B cell (primary cell): ENCODE results near the gene ING5. TPM values are rescaled to one million over a fixed set of nuclear protein-coding genes. Genes with fewer than 3 reads are reported as not detected.

Experiments
- ATAC-seq: fragments of 200-7000 bp; cut with Tn5 transposase; one replicate; pipeline ENCODE4 v1.10.0; 2021; ENCODE audit warnings: low read depth, mild to moderate bottlenecking, moderate number of reproducible peaks, moderate library complexity
- CTCF ChIA-PET: fragments of 350-600 bp; sonication (Branson Sonifier 250); formaldehyde crosslinking; loops from one replicate; lab custom pipeline; 2021; ENCODE audit warnings: antibody characterized with exemption, inconsistent platforms; lab: Charles Lee
- POLR2A ChIA-PET: fragments of 350-600 bp; sonication (Branson Sonifier 250); formaldehyde crosslinking; loops from one replicate; lab custom pipeline; 2021; ENCODE audit warnings: antibody characterized with exemption; lab: Charles Lee
- DNase-seq: peaks from one replicate; pipeline ENCODE4 v3.0.0; 2013
- H2AFZ ChIP-seq: 2 replicates; pipeline ENCODE4 v1.6.1; 2012; ENCODE audit warnings: mild to moderate bottlenecking, low read depth, low read length; ENCODE audit not compliant: insufficient read depth, poor library complexity, severe bottlenecking
- H3K27ac ChIP-seq, 2 donors: 1 replicate in 1 of 2; 2 replicates in 1 of 2; pipeline ENCODE4 v1.5.1; 2012 to 2013; ENCODE audit warnings: low read length in 2 of 2, mild to moderate bottlenecking in 2 of 2, moderate library complexity in 1 of 2
- H3K27me3 ChIP-seq, 4 experiments: fragments of 200-600 bp in 1 of 4; sonication (generic) in 1 of 4; replicated peaks in 1 of 4; 1 replicate in 2 of 4; 2 replicates in 2 of 4; pipeline versions ENCODE4 v1.6.1 to v1.7.0; 2013 to 2016; ENCODE audit warnings: low read length in 3 of 4, mild to moderate bottlenecking in 2 of 4, mixed read lengths in 1 of 4, moderate library complexity in 1 of 4; ENCODE audit not compliant: insufficient read depth in 4 of 4, control insufficient read depth in 3 of 4; ENCODE audit errors: control extremely low read depth in 1 of 4
- H3K36me3 ChIP-seq, 2 experiments: replicated peaks in 1 of 2; 1 replicate in 1 of 2; 2 replicates in 1 of 2; pipeline versions ENCODE4 v1.6.1 to v1.7.1; 2013; ENCODE audit warnings: low read length in 1 of 2; ENCODE audit not compliant: insufficient read depth in 2 of 2, control insufficient read depth in 1 of 2; ENCODE audit errors: control extremely low read depth in 1 of 2, extremely low read depth in 1 of 2
- H3K4me1 ChIP-seq, 2 donors: fragments of 200-600 bp in 1 of 2; sonication (generic) in 1 of 2; 1 replicate in 1 of 2; 2 replicates in 1 of 2; pipeline versions ENCODE4 v1.5.1 to v1.6.1; 2013 to 2017; ENCODE audit warnings: low read length in 2 of 2; ENCODE audit not compliant: control insufficient read depth in 2 of 2, insufficient read depth in 2 of 2
- H3K4me2 ChIP-seq: replicated peaks from 2 replicates; pipeline ENCODE3; 2012; ENCODE audit warnings: mild to moderate bottlenecking, low read depth, low read length; ENCODE audit not compliant: poor library complexity, severe bottlenecking
- H3K4me3 ChIP-seq, 5 experiments: fragments of 200-600 bp in 1 of 5; sonication (generic) in 1 of 5; 1 replicate in 3 of 5; 2 replicates in 2 of 5; pipeline versions ENCODE4 v1.5.1 to v1.7.0; 2011 to 2016; ENCODE audit warnings: low read length in 4 of 5, mild to moderate bottlenecking in 4 of 5, low read depth in 2 of 5, control low read depth in 1 of 5, moderate library complexity in 1 of 5; ENCODE audit not compliant: insufficient read depth in 1 of 5; ENCODE audit errors: control extremely low read depth in 1 of 5, extremely low read depth in 1 of 5
- H3K79me2 ChIP-seq: fragments of 200-600 bp; sonication (generic); one replicate; pipeline ENCODE4 v1.6.0; 2016; ENCODE audit warnings: low read length; ENCODE audit not compliant: control insufficient read depth, insufficient read depth
- H3K9ac ChIP-seq: fragments of 200-600 bp; sonication (generic); 2 replicates; pipeline ENCODE4 v1.6.1; 2017; ENCODE audit warnings: mild to moderate bottlenecking, low read length, moderate library complexity
- H3K9me3 ChIP-seq, 3 donors: one replicate each; pipeline versions ENCODE4 v1.6.1 to v1.7.1; 2013; ENCODE audit warnings: low read length in 2 of 3; ENCODE audit not compliant: control insufficient read depth in 2 of 3, insufficient read depth in 1 of 3; ENCODE audit errors: control extremely low read depth in 1 of 3
- H4K20me1 ChIP-seq: 2 replicates; pipeline ENCODE4 v1.6.0; 2012; ENCODE audit warnings: mild to moderate bottlenecking, low read length; ENCODE audit not compliant: insufficient read depth, control insufficient read depth, poor library complexity, severe bottlenecking
- H3K27ac Mint-ChIP-seq: one replicate; pipeline ENCODE4 v1.8.0; 2021; ENCODE audit warnings: mixed read lengths
- H3K27me3 Mint-ChIP-seq: one replicate; pipeline ENCODE4 v1.8.0; 2021; ENCODE audit warnings: mixed read lengths
- H3K4me1 Mint-ChIP-seq: one replicate; pipeline ENCODE4 v1.8.0; 2021; ENCODE audit warnings: mixed read lengths
- H3K4me3 Mint-ChIP-seq: one replicate; pipeline ENCODE4 v1.8.0; 2021; ENCODE audit warnings: mixed read lengths
- H3K9me3 Mint-ChIP-seq: one replicate; pipeline ENCODE4 v1.8.0; 2022; ENCODE audit warnings: mixed read lengths; ENCODE audit not compliant: insufficient read depth
- EZH2 ChIP-seq: IDR thresholded peaks from 2 replicates; pipeline ENCODE4 v1.6.1; 2012; ENCODE audit warnings: borderline replicate concordance, low read depth, mild to moderate bottlenecking, moderate library complexity, low read length; ENCODE audit not compliant: insufficient read depth, poor library complexity, severe bottlenecking
- WGBS: methylation state at CpG from one replicate; pipeline ENCODE4 v1.1.5; 2013; ENCODE audit warnings: missing lambda C conversion rate; ENCODE audit not compliant: insufficient coverage; 5-methylcytosine and 5-hydroxymethylcytosine counted together
- intact Hi-C: fragments of 100-400 bp; cut with micrococcal nuclease; formaldehyde crosslinking; loops from one replicate; pipeline ENCODE4 v1.10.0; 2022
- polyA plus RNA-seq: library from polyadenylated mRNA; depleted of rRNA; stranded (reverse); fragments of >200 nt; gene quantifications from 2 replicates; pipeline ENCODE4 v1.2.3, GENCODE V29; 2012
- total RNA-seq, 2 donors: library from RNA; stranded (reverse); fragments of 120-200 nt in 1 of 2; gene quantifications; 1 replicate in 1 of 2; 2 replicates in 1 of 2; pipeline versions ENCODE4 v1.2.3 to v1.2.4, GENCODE V29; 2013 to 2022
- TF ChIP-seq, protein P1 (sequence below): fragments of 200-600 bp; IDR thresholded peaks from one replicate; pipeline ENCODE4 v1.8.0; 2022; ENCODE audit warnings: antibody characterized with exemption, mild to moderate bottlenecking

ING5 gene
- total and polyA plus RNA-seq, 2 donors (not counting 1 experiment from before 2014, with no cell fraction given) = 70.7 to 82.9 TPM

DNA sequence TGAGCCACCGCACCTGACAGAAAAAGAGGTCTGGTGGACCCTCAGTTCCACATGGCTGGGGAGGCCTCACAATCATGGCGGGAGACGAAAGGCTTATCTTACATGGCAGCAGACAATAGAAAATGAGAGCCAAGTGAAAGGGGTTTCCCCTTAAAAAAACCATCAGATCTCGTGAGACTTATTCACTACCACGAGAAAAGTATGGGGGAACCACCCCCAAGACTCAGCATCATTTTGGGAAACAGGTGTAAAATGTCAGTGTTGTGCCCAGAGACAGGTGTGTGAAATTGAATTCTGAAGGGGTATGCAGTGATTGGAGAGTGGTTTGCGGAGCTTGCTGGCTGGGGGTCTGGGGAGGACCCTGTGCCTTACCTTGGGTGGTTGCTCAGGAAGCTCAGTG is 28.0 kb downstream of the ING5 start:
- CTCF ChIA-PET = interaction anchor here (5.8 kb wide), 1 partner anchor 27 kb away, joined by 41 read pairs; the partner anchor contains the start of gene ING5
- H3K79me2 ChIP-seq = no peaks in the 10 kb centered on the region
- ATAC-seq (no peak), DNase-seq (peak; percentile 43)
- H3K4me3 ChIP-seq = no peak overlapping the region
- Mint-ChIP-seq H3K27me3 (no peaks in the 10 kb centered on the region), H3K9me3 (no peaks in the 10 kb centered on the region), H3K4me3 (no peak overlapping the region), H3K4me1 (peaks cover 29% of the 10 kb centered on the region), H3K27ac (peak overlapping the region; percentile 26)
- H3K9me3 ChIP-seq = peaks cover 0 to under 1% (median 0%) of the 10 kb centered on the region in 3 donors
- H3K27ac ChIP-seq = no peak overlapping the region
- H3K9ac ChIP-seq = no peak overlapping the region
- TF ChIP-seq EZH2 = no peak
- TF ChIP-seq, protein P1, sequence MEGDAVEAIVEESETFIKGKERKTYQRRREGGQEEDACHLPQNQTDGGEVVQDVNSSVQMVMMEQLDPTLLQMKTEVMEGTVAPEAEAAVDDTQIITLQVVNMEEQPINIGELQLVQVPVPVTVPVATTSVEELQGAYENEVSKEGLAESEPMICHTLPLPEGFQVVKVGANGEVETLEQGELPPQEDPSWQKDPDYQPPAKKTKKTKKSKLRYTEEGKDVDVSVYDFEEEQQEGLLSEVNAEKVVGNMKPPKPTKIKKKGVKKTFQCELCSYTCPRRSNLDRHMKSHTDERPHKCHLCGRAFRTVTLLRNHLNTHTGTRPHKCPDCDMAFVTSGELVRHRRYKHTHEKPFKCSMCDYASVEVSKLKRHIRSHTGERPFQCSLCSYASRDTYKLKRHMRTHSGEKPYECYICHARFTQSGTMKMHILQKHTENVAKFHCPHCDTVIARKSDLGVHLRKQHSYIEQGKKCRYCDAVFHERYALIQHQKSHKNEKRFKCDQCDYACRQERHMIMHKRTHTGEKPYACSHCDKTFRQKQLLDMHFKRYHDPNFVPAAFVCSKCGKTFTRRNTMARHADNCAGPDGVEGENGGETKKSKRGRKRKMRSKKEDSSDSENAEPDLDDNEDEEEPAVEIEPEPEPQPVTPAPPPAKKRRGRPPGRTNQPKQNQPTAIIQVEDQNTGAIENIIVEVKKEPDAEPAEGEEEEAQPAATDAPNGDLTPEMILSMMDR = no peak
- no peak overlapping the region for H2AFZ ChIP-seq
- no peaks in the 10 kb centered on the region for H4K20me1 ChIP-seq
- intact Hi-C loops = no loop called here
- peaks cover 0 to 2% of the 10 kb centered on the region in 2 experiments for H3K36me3 ChIP-seq
- H3K4me1 ChIP-seq = peaks cover 4 to 21% of the 10 kb centered on the region in 2 donors
- H3K4me2 ChIP-seq = no peak overlapping the region
- no peaks in the 10 kb centered on the region for H3K27me3 ChIP-seq
- WGBS = 38% methylated on average over 3 of the region's 6 CpGs
- POLR2A ChIA-PET = no interaction called here

DNA sequence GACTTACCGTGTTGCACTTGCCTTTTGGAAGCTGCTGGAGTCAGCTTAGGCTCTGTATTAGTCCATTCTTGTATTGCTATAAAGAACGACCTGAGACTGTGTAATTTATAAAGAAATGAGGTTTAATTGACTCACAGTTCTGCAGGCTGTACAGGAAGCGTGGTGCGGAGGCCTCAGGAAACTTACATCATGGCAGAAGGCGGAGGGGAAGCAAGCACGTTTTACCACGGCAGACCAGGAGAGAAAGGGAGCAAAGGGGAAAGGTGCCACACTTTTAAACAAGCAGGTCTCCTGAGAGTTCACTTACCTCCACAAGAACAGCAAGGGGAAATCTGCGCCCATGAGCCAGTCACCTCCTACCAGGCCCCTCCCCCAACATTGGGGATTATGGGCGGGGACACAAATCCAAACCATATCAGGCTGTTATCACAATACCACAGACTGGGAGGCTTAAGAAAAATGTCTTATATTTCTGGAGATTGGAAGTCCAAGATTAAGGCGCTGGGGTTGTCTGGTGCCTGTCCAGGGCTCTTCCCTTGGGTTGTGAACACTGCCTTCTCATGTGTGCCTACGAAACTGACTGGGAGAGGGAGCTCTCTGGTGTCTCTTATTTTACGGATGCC is 28.9 kb downstream of the ING5 start:
- H3K4me3 Mint-ChIP-seq = no peak overlapping the region
- POLR2A ChIA-PET = interaction anchor here (0.8 kb wide), 1 partner anchor 416 kb away, joined by 5 read pairs; the partner anchor contains the start of gene HDLBP

More for the DNA sequence above, 28.9 kb downstream of the ING5 start:
- Histone ChIP-seq H3K4me2 (no peak overlapping the region), H4K20me1 (no peaks in the 10 kb centered on the region), H3K4me3 (no peak overlapping the region), H3K9me3 (peaks cover 0 to 5% (median 0%) of the 10 kb centered on the region in 3 donors), H3K27ac (no peak overlapping the region), H2AFZ (no peak overlapping the region), H3K4me1 (peaks cover 4 to 27% of the 10 kb centered on the region in 2 donors), H3K27me3 (no peaks in the 10 kb centered on the region), H3K9ac (no peak overlapping the region), H3K79me2 (peaks cover 8% of the 10 kb centered on the region), H3K36me3 (peaks cover 0 to 2% of the 10 kb centered on the region in 2 experiments)
- Mint-ChIP-seq H3K4me1 (peaks cover 32% of the 10 kb centered on the region), H3K9me3 (no peaks in the 10 kb centered on the region), H3K27me3 (no peaks in the 10 kb centered on the region), H3K27ac (no peak overlapping the region)
- WGBS = 65% methylated on average over 10 of the region's 12 CpGs
- no peak for TF ChIP-seq EZH2
- TF ChIP-seq, protein P1 = no peak
- DNase-seq (no peak), ATAC-seq (no peak)
- intact Hi-C loops = no loop called here
- CTCF ChIA-PET = interaction anchor here (1.3 to 5.8 kb wide), 2 partner anchors 25 to 28 kb away, joined by 3 to 41 read pairs; partner anchors contain the start of gene ING5
